K562 (cell line): ENCODE results near the gene RPL28. TPM values are rescaled to one million over a fixed set of nuclear protein-coding genes. Genes with fewer than 3 reads are reported as not detected.

Experiments used
- CHD2 ChIP-seq: IDR thresholded peaks from 2 replicates; pipeline ENCODE4 v1.6.1; 2011; ENCODE audit warnings: low read depth, low read length
- E2F6 ChIP-seq, 2 experiments: IDR thresholded peaks; 2 replicates each; pipeline ENCODE4 v1.6.1; 2011; ENCODE audit warnings: borderline replicate concordance in 1 of 2, control low read depth in 1 of 2, low read depth in 1 of 2, low read length in 1 of 2, mild to moderate bottlenecking in 1 of 2, mixed read lengths in 1 of 2, moderate library complexity in 1 of 2; ENCODE audit not compliant: insufficient read depth in 1 of 2, insufficient read length in 1 of 2, poor library complexity in 1 of 2, severe bottlenecking in 1 of 2; ENCODE audit errors: extremely low read depth in 1 of 2
- GMEB1 ChIP-seq: fragments of 250-450 bp; sonication (Bioruptor Pico); IDR thresholded peaks from 2 replicates; pipeline ENCODE4 v1.4.0; 2020; ENCODE audit warnings: mild to moderate bottlenecking
- MAX ChIP-seq: sonication (generic); formaldehyde crosslinking; IDR thresholded peaks from 2 replicates; pipeline ENCODE4 v1.9.0; 2022; ENCODE audit warnings: mild to moderate bottlenecking, missing genetic modification reagents
- RAD21 ChIP-seq, 2 experiments: fragments of 250-450 bp in 1 of 2; fragments of 450-650 bp in 1 of 2; sonication (Bioruptor Pico) in 1 of 2; formaldehyde crosslinking in 1 of 2; IDR thresholded peaks in 1 of 2; conservative IDR thresholded peaks in 1 of 2; 2 replicates each; pipeline versions ENCODE4 v1.4.0 to v1.8.0; 2020 to 2022; ENCODE audit warnings: mild to moderate bottlenecking in 2 of 2, moderate library complexity in 1 of 2
- SIN3B ChIP-seq: fragments of 450-650 bp; IDR thresholded peaks from 2 replicates; pipeline ENCODE4 v1.6.1; 2017; ENCODE audit warnings: low read depth, mild to moderate bottlenecking, moderate library complexity
- ZBTB40 ChIP-seq, 2 experiments: fragments of 450-650 bp in 1 of 2; sonication (generic) in 1 of 2; formaldehyde crosslinking in 1 of 2; IDR thresholded peaks; 2 replicates each; pipeline versions ENCODE4 v1.7.1 to v1.9.0; 2016 to 2022; ENCODE audit warnings: inconsistent platforms in 1 of 2, mild to moderate bottlenecking in 1 of 2, missing genetic modification reagents in 1 of 2
- ZNF263 ChIP-seq: sonication (generic); formaldehyde crosslinking; IDR thresholded peaks from 2 replicates; pipeline ENCODE4 v1.8.0; 2022; ENCODE audit warnings: mild to moderate bottlenecking, missing genetic modification reagents, borderline replicate concordance
- ZNF639 ChIP-seq, 2 experiments: fragments of 200-800 bp in 1 of 2; sonication (Bioruptor generic) in 1 of 2; sonication (generic) in 1 of 2; formaldehyde crosslinking in 1 of 2; IDR thresholded peaks in 1 of 2; conservative IDR thresholded peaks in 1 of 2; 2 replicates each; pipeline versions ENCODE4 v1.5.0 to v1.6.1; 2016 to 2020; ENCODE audit warnings: missing compliant biosample characterization in 1 of 2, missing genetic modification characterization in 1 of 2, missing genetic modification reagents in 1 of 2
- polyA plus RNA-seq, 8 experiments: library from polyadenylated mRNA; depleted of rRNA in 4 of 8; stranded (reverse) in 5 of 8; unstranded in 3 of 8; fragments of >200 nt; fragmentation: Nextera tagmentation in 2 of 8; fragmentation: Illumina TruSeq in 1 of 8; extraction: Ambion mirVana in 2 of 8; extraction: Trizol in 1 of 8; gene quantifications; 2 replicates each; pipeline versions ENCODE4 v1.2.1 to v1.2.3, GENCODE V29; 2011 to 2014; ENCODE audit warnings: inconsistent platforms in 1 of 8, missing spikeins in 1 of 8
- total RNA-seq, 7 experiments: library from RNA; depleted of rRNA in 6 of 7; stranded (reverse); fragments of >200 nt in 6 of 7; fragmentation: Illumina TruSeq in 2 of 7; extraction: Trizol in 2 of 7; gene quantifications; 2 replicates each; pipeline versions ENCODE4 v1.2.1 to v1.2.3, GENCODE V29; 2011 to 2021; ENCODE audit warnings: low replicate concordance in 1 of 7

Gene RPL28
- total and polyA plus RNA-seq, 9 of the 15 experiments (the other 6 are each of a cell fraction or from before 2014, with no cell fraction given) = 124 to 3,106 (median 622) TPM

- TF ChIP-seq GMEB1 (CRISPR knock-in tag) (no peak), RAD21 (CRISPR knock-in tag; conservative IDR thresholded peaks at IDR 0.05 in 1 of 2, IDR thresholded peaks at IDR 0.05 in 1 of 2) (peak; percentile 9 to 44; a peak in 2 of 4 replicates), CHD2 (peak; percentile 73), ZNF639 (CRISPR knock-in tag; conservative IDR thresholded peaks at IDR 0.05 in 1 of 2, IDR thresholded peaks at IDR 0.05 in 1 of 2) (peak in 1 of 2 experiments; percentile 53; a peak in 1 of 4 replicates), MAX (CRISPR knock-in tag) (peak; percentile 9; the same call in 1 of the 2 replicates), E2F6 (IDR thresholded peaks at IDR 0.05; ENCODE audit: borderline replicate concordance in 1 of 2, extremely low read depth in 1 of 2, insufficient read depth in 1 of 2, insufficient read length in 1 of 2, low read depth in 1 of 2, low read length in 1 of 2, poor library complexity in 1 of 2, severe bottlenecking in 1 of 2) (peak; percentile 69 to 98), ZBTB40 (IDR thresholded peaks at IDR 0.05) (peak; percentile 60), ZBTB40 (CRISPR knock-in tag; IDR thresholded peaks at IDR 0.05) (no peak), ZNF263 (CRISPR knock-in tag) (peak; percentile 31; the same call in 1 of the 2 replicates), SIN3B (peak; percentile 67; the same call in 1 of the 2 replicates)
Observed at GRCh38 chr19:55383279-55384130, 2.2 kb upstream of the RPL28 start (continued).
